NCI-H146 treated with DMSO at 0.1 percent for 48 hours (cell line): ENCODE measurements around the gene GBX1.

ENCODE experiments used
- DNase-seq: peaks from one replicate; lab custom pipeline; 2025; ENCODE audit not compliant: unreplicated experiment; lab: John Stamatoyannopoulos, UW

The GBX1 gene

GRCh38 chr7:151194188-151194587, 26.7 kb upstream of the GBX1 start:
- no peak for DNase-seq

GRCh38 chr7:151193203-151193978, 25.9 kb upstream of the GBX1 start:
- no peak for DNase-seq

GRCh38 chr7:151192002-151192539, 24.6 kb upstream of the GBX1 start:
- DNase-seq: no peak

GRCh38 chr7:151191544-151191943, 24.1 kb upstream of the GBX1 start:
- no peak for DNase-seq

- DNase-seq: no peak
These were observed 21.5 kb upstream of the GBX1 start for GRCh38 chr7:151189038-151189437.

- no peak for DNase-seq
These were observed 20.7 kb upstream of the GBX1 start for GRCh38 chr7:151188252-151188542.

- DNase-seq: no peak
These were observed 20.1 kb upstream of the GBX1 start for GRCh38 chr7:151187409-151188251.

GRCh38 chr7:151186640-151187408, 19.3 kb upstream of the GBX1 start, which contains the start of gene ASB10:
ASB10 (minus strand) TSS chr7:151187250; CDS start chr7:151187130, 120 bp downstream.
- DNase-seq: no peak

- no peak for DNase-seq
These were observed 18.5 kb upstream of the GBX1 start for GRCh38 chr7:151185762-151186639.

GRCh38 chr7:151181011-151181431, 13.5 kb upstream of the GBX1 start:
- DNase-seq: no peak

GRCh38 chr7:151179946-151180345, 12.5 kb upstream of the GBX1 start:
- DNase-seq: no peak

GRCh38 chr7:151179287-151179860, 11.9 kb upstream of the GBX1 start:
- DNase-seq: no peak

GRCh38 chr7:151178831-151179230, 11.3 kb upstream of the GBX1 start:
- no peak for DNase-seq

- no peak for DNase-seq
These were observed 10.7 kb upstream of the GBX1 start for GRCh38 chr7:151178236-151178635.

GRCh38 chr7:151177310-151177709, 9.8 kb upstream of the GBX1 start:
- DNase-seq: no peak

- DNase-seq: no peak
These were observed 8.9 kb upstream of the GBX1 start for GRCh38 chr7:151176401-151176800.

- DNase-seq: no peak
These were observed 8.4 kb upstream of the GBX1 start for GRCh38 chr7:151175793-151176311.

- DNase-seq: no peak
These were observed 7.7 kb upstream of the GBX1 start for GRCh38 chr7:151175047-151175792.
